SK-N-SH treated with all-trans-retinoic acid at 6 μM for 48 hours (cell line): ENCODE data around the gene RNF207.

Experiments
- ARNTL ChIP-seq: fragments of 450-650 bp; formaldehyde crosslinking; IDR thresholded peaks from 2 replicates; pipeline ENCODE4 v1.5.0; 2020; ENCODE audit warnings: low read depth, mild to moderate bottlenecking, moderate library complexity, borderline replicate concordance
- BACH2 ChIP-seq: fragments of 250-450 bp; sonication (Bioruptor Pico); IDR thresholded peaks from 2 replicates; pipeline ENCODE4 v1.9.0; 2021; ENCODE audit warnings: mild to moderate bottlenecking, borderline replicate concordance
- CSDC2 ChIP-seq: fragments of 250-450 bp; sonication (Bioruptor Pico); IDR thresholded peaks from 2 replicates; pipeline ENCODE4 v1.5.0; 2020; ENCODE audit warnings: mild to moderate bottlenecking, moderate library complexity
- ESRRG ChIP-seq: fragments of 250-450 bp; sonication (Bioruptor Pico); IDR thresholded peaks from 2 replicates; pipeline ENCODE4 v1.6.1; 2021; ENCODE audit warnings: mild to moderate bottlenecking
- RARB ChIP-seq: fragments of 250-450 bp; sonication (Bioruptor Pico); IDR thresholded peaks from 2 replicates; pipeline ENCODE4 v1.8.0; 2021; ENCODE audit warnings: mild to moderate bottlenecking, moderate library complexity
- ZFP3 ChIP-seq: fragments of 250-450 bp; sonication (Bioruptor Pico); IDR thresholded peaks from 2 replicates; pipeline ENCODE4 v1.5.0; 2020; ENCODE audit warnings: mild to moderate bottlenecking, moderate library complexity
- ZNF70 ChIP-seq: fragments of 450-650 bp; formaldehyde crosslinking; IDR thresholded peaks from 2 replicates; pipeline ENCODE4 v1.5.0; 2020; ENCODE audit warnings: mild to moderate bottlenecking, moderate library complexity
- TF ChIP-seq, protein P1 (sequence below): fragments of 250-450 bp; sonication (Bioruptor Pico); IDR thresholded peaks from 2 replicates; pipeline ENCODE4 v1.8.0; 2020; ENCODE audit warnings: mild to moderate bottlenecking, moderate library complexity, borderline replicate concordance

DNA sequence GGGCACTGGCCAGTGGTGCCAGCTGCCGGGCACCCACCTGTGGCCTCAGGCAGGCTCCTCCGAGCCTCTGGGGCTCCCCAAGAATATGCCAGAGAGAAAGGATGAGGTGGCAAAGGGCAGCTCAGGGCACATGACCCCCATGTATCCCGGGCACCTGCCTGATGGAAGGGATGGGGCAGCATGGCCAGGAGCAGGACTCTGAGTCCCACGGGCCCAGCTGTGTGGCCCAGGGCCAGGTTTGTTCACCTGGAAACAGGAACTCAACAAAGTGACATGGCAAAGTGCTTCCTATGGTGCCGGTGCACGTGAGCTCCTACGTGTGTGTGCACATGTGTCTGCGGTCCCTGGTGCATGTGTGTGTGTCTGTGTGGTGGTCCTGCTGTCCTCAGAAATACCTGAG lies 64.5 kb downstream of the RNF207 start:
- TF ChIP-seq, protein P1, sequence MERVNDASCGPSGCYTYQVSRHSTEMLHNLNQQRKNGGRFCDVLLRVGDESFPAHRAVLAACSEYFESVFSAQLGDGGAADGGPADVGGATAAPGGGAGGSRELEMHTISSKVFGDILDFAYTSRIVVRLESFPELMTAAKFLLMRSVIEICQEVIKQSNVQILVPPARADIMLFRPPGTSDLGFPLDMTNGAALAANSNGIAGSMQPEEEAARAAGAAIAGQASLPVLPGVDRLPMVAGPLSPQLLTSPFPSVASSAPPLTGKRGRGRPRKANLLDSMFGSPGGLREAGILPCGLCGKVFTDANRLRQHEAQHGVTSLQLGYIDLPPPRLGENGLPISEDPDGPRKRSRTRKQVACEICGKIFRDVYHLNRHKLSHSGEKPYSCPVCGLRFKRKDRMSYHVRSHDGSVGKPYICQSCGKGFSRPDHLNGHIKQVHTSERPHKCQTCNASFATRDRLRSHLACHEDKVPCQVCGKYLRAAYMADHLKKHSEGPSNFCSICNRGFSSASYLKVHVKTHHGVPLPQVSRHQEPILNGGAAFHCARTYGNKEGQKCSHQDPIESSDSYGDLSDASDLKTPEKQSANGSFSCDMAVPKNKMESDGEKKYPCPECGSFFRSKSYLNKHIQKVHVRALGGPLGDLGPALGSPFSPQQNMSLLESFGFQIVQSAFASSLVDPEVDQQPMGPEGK (CRISPR knock-in tag), result no peak
- TF ChIP-seq CSDC2 (CRISPR knock-in tag) (no peak), BACH2 (CRISPR knock-in tag) (no peak), ESRRG (CRISPR knock-in tag) (no peak), ZFP3 (CRISPR knock-in tag) (no peak), ARNTL (CRISPR knock-in tag) (no peak), ZNF70 (no peak), RARB (CRISPR knock-in tag) (no peak)
